GM19099 (cell line): ENCODE measurements around the gene NOX3.

ENCODE experiments used
- POLR2A ChIP-seq: IDR thresholded peaks from 3 replicates; pipeline ENCODE4 v1.6.1; 2011; ENCODE audit warnings: low read depth; ENCODE audit not compliant: insufficient read length; ENCODE audit errors: extremely low read depth

The NOX3 gene

GRCh38 chr6:155473741-155474140 lies 18.1 kb upstream of the NOX3 start:
- no peak for TF ChIP-seq POLR2A

DNA sequence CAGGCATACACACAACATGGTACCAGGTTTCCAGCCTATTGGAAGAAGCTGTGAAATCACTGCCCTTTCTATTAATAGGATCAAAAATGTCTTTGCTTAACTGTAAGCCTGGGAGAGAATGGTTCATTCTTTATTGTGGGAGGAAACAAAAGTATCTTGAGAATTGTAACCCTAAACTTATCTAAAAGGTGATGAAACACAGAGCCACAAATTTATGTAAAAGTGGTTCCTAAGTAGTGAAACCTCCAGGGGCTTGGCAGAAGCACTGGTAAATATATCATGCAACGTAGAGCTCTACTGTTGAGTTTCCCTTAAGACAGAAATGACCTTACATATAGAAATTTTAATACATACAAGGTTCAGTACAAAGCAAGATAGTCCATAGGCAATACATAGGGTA lies 17.2 kb upstream of the NOX3 start:
- TF ChIP-seq POLR2A = no peak

DNA sequence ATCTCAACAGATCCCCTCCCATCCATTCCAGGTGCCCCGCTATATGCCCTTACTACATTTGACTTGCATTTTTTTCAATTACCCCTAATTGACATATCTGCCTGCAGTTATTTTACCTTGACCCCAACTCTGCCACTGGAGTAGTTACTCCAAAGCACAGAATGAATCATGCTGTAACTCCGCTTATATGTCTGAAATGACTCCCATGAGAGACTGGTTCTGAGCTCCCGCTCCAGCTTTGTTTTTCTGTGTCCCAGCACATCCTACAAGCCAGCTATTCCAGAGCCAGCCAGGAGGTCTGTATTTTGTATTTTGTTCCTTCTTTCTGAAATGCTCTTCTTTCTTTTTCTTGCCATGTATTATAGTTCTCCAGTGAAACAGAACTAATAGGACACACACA lies 10.9 kb upstream of the NOX3 start:
- no peak for TF ChIP-seq POLR2A

DNA sequence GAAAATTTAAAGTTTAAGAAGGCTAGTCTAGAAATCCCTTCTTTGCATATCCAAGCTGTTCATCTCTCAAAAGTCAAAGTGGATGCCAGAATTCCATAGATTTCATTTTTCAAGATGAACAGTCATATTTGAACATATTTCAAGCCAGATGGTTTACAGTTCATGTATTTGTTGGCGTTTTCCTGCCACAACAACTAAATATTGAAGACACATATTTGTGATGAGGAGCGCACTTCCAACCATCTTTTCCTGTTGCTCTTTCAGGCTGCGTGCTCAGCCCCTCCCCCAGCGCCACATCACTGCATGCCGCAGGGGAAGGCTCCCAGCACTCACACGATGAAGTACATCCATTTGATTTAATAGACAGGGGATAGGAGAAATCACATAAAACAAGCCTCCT lies 5.9 kb upstream of the NOX3 start:
- TF ChIP-seq POLR2A = no peak

DNA sequence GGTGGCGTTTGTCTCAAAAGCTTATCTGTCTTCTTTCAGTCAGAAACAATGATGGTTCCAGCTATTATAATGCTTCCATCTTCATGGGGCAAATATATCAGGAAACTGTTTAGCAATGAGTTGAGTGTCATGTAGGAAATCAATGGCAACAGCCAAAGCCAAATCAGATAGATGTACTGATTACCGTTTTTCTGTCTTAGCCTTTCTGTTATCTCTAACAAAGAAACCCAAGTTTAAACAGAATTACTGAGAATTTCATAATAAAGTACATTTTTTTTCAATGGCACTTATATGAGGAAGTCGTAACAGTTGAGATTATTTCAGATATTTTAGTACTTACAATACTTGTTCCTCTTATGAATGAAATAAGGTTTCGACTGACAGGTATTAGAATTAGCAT lies 1.2 kb downstream of the NOX3 start:
- TF ChIP-seq POLR2A = no peak

DNA sequence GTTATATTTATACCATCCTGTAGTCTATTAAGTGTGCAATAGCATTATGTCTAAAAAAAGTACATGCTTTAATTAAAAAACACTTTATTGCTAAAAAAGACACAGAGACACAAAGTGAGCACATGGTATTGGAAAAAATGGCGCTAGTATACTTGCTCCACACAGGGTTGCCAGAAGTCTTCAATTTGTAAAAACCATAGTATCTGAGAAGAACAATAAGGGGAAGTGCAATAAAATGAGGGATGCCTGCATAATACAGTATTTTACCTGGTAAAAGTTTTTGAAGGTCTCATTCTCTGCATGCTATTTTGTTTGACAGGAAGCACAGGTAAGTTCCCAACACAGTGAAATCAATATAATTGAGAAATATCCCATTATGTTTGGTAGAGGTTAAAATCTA lies 1.6 kb downstream of the NOX3 start:
- no peak for TF ChIP-seq POLR2A

DNA sequence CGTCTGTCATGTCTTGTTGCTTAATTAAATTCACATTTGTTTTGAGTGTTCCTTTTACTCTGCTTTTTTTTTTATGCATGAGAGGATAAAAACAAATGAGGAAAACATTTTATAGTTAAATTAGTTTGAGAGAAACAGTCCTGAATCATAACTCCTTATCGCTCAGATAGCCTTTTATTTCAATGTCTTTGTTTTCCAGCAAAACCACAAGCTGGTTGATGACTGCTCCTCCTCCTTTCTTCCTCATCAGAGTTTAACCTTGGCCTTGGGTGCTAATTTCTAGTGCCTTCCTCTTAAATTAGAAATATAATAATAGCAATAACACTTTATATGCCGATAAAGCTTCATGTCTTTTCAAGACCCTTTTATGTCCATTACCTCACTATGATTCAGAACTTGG lies 3.1 kb downstream of the NOX3 start:
- no peak for TF ChIP-seq POLR2A

DNA sequence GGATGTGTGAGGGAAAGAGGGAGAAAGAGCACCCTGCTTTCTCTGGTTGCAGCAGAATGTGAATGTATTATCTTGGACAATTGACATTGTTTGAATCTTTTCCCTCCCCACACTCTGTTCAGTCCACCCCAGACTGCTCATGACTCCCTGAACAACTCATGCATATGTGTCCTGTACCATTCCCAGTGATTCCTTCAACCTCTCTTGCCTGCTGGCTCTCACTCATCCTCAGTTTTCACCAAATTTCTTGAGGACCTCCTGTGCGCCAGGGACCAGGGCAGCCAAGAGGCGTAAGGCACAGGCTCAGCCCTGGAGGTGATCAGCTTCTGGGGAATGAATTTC lies 5.4 kb downstream of the NOX3 start:
- no peak for TF ChIP-seq POLR2A

GRCh38 chr6:155449450-155450239 lies 6.0 kb downstream of the NOX3 start:
- no peak for TF ChIP-seq POLR2A

DNA sequence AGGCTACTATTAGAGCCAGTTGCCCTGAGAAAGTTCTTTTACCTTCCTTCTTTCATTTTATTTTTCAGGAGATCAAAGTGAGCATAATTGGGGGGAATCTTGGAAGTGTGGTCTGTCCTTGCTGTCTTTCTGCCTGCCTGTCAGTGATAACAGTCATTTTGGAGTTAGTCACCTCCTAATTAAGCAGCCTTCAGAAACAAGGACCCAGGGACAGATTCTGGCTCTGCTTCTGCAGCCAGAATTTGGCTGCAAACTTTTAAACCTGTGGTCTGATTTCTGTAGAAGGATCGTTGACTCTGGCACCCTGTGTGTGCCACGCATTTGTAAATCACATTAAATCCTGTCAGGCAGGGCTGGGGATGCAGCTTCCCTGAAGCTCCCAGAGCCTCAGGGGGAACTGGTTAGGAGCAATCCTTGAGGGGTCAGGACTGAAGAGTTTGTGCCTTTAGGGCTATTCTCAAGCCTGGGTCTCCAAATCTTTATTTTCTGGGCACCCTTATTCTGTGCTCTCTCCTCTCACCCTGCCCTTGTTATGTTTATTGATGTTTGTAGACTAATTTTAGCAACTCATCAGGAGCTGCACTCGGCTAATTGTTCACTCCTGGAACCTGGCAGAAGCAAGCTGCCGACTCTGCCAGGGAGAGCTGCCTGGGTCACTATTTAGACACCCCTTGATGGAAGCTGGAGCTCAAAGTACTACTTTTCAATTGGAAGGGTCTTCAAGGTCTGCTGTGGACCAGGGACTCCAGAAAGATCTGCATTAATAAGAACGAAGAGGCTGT lies 6.8 kb downstream of the NOX3 start:
- TF ChIP-seq POLR2A = no peak

DNA sequence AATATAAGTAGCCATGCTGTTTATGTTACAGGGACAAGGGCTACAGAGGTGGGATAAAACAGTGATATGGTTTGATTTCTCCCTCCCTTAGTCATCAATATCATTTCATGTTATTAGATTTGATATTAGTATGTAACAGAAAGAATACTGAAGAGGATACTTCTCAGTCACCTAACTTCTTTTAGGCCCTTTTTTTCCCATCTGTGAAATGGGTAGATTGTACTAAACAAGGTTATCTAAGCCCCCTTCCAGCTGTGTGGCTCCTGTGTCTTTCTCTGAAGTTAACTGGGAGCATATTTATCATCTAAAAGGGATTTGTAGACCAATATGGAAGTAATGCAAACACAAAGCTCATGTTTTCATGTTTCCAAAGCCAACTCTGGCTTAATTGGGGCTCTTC lies 7.7 kb downstream of the NOX3 start:
- TF ChIP-seq POLR2A = no peak

- TF ChIP-seq POLR2A = no peak
Measured at GRCh38 chr6:155444952-155445903, 10.4 kb downstream of the NOX3 start.

GRCh38 chr6:155444120-155444917 lies 11.3 kb downstream of the NOX3 start:
- no peak for TF ChIP-seq POLR2A

DNA sequence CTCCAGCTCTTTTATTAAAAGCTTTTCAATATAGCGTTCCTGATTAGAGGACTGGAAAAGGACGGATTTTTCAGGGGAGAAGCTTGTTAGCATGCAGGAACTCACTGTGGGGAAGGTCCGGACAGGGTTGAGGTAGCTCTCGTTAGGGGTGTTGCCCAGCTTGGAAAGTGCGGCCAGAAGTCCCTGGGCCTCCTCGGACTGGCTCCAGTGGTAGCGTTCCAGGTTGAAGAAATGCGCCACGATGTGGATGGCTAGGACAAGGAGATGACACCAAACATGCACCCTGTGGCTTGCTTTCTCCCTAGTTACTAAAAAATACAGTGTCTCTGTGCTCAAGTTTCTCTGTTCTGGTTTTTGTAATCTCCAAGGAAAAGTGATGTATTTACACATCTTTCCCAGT lies 12.5 kb downstream of the NOX3 start:
- TF ChIP-seq POLR2A = no peak
